OCI-LY7 (cell line): ENCODE measurements around the gene GOLGA8M. TPM values are rescaled to one million over a fixed set of nuclear protein-coding genes. Genes with fewer than 3 reads are reported as not detected.
"Not testable (repeated sequence)": the region's sequence is repeated elsewhere in the genome, so short reads cannot be mapped to it uniquely, and the experiment has no call there.

ENCODE experiments used
- BruUV-seq: library from RNA; stranded (reverse); fragments of 400-500 nt; replicated peaks from 2 replicates; lab custom pipeline; 2021; lab: Mats Ljungman, UMichigan
- CTCF ChIA-PET: fragments of 300-600 bp; sonication (Branson Sonifier 250); formaldehyde crosslinking; loops from one replicate; lab custom pipeline; 2022; ENCODE audit warnings: antibody characterized with exemption; ENCODE audit not compliant: unreplicated experiment; lab: Charles Lee
- POLR2A ChIA-PET: fragments of 300-600 bp; sonication (Branson Sonifier 250); formaldehyde crosslinking; loops from one replicate; lab custom pipeline; 2022; ENCODE audit warnings: antibody characterized with exemption; lab: Charles Lee
- DNase-seq: peaks from one replicate; pipeline ENCODE4 v3.0.0-alpha.2; 2015; ENCODE audit warnings: low spot score
- H2AFZ ChIP-seq: fragments of 200-600 bp; sonication (generic), shearing (Covaris generic); 2 replicates; pipeline ENCODE4 v1.6.1; 2014; ENCODE audit warnings: mild to moderate bottlenecking, antibody characterized with exemption, low read length, moderate library complexity
- H3K27ac ChIP-seq: fragments of 200-600 bp; sonication (generic); 2 replicates; pipeline ENCODE4 v1.5.1; 2014; ENCODE audit warnings: mixed run types, low read depth, mild to moderate bottlenecking, moderate library complexity, low read length, inconsistent platforms; ENCODE audit not compliant: poor library complexity, severe bottlenecking
- H3K36me3 ChIP-seq: fragments of 200-600 bp; sonication (generic); 2 replicates; pipeline ENCODE4 v1.6.1; 2014; ENCODE audit warnings: mild to moderate bottlenecking, antibody characterized with exemption, low read length, moderate library complexity, mixed read lengths; ENCODE audit not compliant: insufficient read depth
- H3K4me1 ChIP-seq: fragments of 200-600 bp; sonication (generic); 2 replicates; pipeline ENCODE4 v1.5.1; 2014; ENCODE audit warnings: mild to moderate bottlenecking, low read length; ENCODE audit not compliant: insufficient read depth, poor library complexity, severe bottlenecking
- H3K4me2 ChIP-seq: fragments of 200-600 bp; sonication (generic); 2 replicates; pipeline ENCODE4 v1.6.1; 2014; ENCODE audit warnings: mild to moderate bottlenecking, low read length
- H3K4me3 ChIP-seq: fragments of 200-600 bp; sonication (generic); 2 replicates; pipeline ENCODE4 v1.5.1; 2014; ENCODE audit warnings: mild to moderate bottlenecking, low read depth, low read length; ENCODE audit not compliant: poor library complexity, severe bottlenecking
- H3K79me2 ChIP-seq: fragments of 200-600 bp; sonication (generic); 2 replicates; pipeline ENCODE4 v1.6.1; 2016; ENCODE audit warnings: low read depth, mild to moderate bottlenecking, low read length, moderate library complexity, mixed read lengths; ENCODE audit not compliant: insufficient read depth
- H3K9me2 ChIP-seq: fragments of 200-600 bp; sonication (generic); 2 replicates; pipeline ENCODE4 v1.6.1; 2016; ENCODE audit warnings: mild to moderate bottlenecking, low read length, mixed read lengths; ENCODE audit not compliant: insufficient read depth
- H3K9me3 ChIP-seq: fragments of 200-600 bp; sonication (generic); 2 replicates; pipeline ENCODE4 v1.6.1; 2014; ENCODE audit warnings: mild to moderate bottlenecking, mixed run types, low read length, mixed read lengths
- H4K20me1 ChIP-seq: fragments of 200-600 bp; sonication (generic); 2 replicates; pipeline ENCODE4 v1.6.1; 2014; ENCODE audit warnings: mild to moderate bottlenecking, antibody characterized with exemption, low read length, moderate library complexity, mixed read lengths; ENCODE audit not compliant: insufficient read depth
- EZH2phosphoT487 ChIP-seq: fragments of 200-600 bp; sonication (generic); IDR thresholded peaks from 2 replicates; pipeline ENCODE4 v1.6.1; 2018; ENCODE audit warnings: low read depth, borderline replicate concordance, mild to moderate bottlenecking, mixed run types, antibody characterized with exemption, low read length, moderate library complexity, mixed read lengths
- intact Hi-C: fragments of 100-400 bp; cut with micrococcal nuclease; formaldehyde crosslinking; loops from one replicate; pipeline ENCODE4 v1.10.0; 2022; ENCODE audit not compliant: unreplicated experiment
- total RNA-seq, 2 experiments: library from RNA; depleted of rRNA in 1 of 2; stranded (reverse); fragments of >200 nt in 1 of 2; shearing (Covaris generic) in 1 of 2; gene quantifications; 2 replicates each; pipeline ENCODE4 v1.2.3, GENCODE V29; 2014 to 2022
- TF ChIP-seq, protein P1 (sequence below): fragments of 200-600 bp; sonication (generic); conservative IDR thresholded peaks from 2 replicates; pipeline ENCODE4 v1.5.1; 2014; ENCODE audit warnings: mild to moderate bottlenecking, antibody characterized with exemption, low read length, moderate library complexity, mixed read lengths

Gene GOLGA8M
- total RNA-seq, 2 experiments from 2014 or later, result not detected

DNA sequence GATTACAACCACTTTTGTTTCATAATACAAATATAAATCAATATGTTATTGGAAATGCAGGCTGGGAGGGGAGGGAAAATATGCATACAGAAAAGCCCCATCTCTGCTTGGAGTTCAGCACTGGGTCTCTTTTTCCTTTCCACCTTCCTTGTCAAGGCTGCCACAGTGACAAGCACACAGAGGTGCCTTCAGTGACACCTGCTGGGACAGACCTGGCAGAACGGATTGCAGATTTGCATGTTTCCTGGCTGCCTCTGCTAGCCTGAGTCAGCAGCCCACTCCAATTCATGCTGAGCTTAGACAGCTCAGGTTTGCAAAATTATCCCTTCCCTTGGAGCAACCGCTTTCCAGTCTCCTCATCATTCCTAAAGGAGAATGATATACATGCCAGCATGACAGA lies 15.8 kb upstream of the GOLGA8M start:
- H3K79me2 ChIP-seq, BruUV-seq, H3K4me1 ChIP-seq, H3K27ac ChIP-seq, H4K20me1 ChIP-seq, CTCF ChIA-PET, H3K9me3 ChIP-seq, H3K9me2 ChIP-seq, intact Hi-C loops, H3K36me3 ChIP-seq: not testable (repeated sequence)
- POLR2A ChIA-PET, result interaction anchor here (0.6 kb wide), 1 partner anchor 650 kb away, joined by 3 read pairs; no protein-coding TSS in a partner anchor
- Histone ChIP-seq H2AFZ (peak overlapping the region; percentile 54; the same call in 1 of the 2 replicates), H3K4me2 (peak overlapping the region; percentile 42; the same call in 1 of the 2 replicates), H3K4me3 (peak overlapping the region; percentile 31)
- peak; percentile 50 for DNase-seq
- TF ChIP-seq, protein P1, sequence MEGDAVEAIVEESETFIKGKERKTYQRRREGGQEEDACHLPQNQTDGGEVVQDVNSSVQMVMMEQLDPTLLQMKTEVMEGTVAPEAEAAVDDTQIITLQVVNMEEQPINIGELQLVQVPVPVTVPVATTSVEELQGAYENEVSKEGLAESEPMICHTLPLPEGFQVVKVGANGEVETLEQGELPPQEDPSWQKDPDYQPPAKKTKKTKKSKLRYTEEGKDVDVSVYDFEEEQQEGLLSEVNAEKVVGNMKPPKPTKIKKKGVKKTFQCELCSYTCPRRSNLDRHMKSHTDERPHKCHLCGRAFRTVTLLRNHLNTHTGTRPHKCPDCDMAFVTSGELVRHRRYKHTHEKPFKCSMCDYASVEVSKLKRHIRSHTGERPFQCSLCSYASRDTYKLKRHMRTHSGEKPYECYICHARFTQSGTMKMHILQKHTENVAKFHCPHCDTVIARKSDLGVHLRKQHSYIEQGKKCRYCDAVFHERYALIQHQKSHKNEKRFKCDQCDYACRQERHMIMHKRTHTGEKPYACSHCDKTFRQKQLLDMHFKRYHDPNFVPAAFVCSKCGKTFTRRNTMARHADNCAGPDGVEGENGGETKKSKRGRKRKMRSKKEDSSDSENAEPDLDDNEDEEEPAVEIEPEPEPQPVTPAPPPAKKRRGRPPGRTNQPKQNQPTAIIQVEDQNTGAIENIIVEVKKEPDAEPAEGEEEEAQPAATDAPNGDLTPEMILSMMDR, result peak; percentile 45; the same call in 1 of the 2 replicates

DNA sequence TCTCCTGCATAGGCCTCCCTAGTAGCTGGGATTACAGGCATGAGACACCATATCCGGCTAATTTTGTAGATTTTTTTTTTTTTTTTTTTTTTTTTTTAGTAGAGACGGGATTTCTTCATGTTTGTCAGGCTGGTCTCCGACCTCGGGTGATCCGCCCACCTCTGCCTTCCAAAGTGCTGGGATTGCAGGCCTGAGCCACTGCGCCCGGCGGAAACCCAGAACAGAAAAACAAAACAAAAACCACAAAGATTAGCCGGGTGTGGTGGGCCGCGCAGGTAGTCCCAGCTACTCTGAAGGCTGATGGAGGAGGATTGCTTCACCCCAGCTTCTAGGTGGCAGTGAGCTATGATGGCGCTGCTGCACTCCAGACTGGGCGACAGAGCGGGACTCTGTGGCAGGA lies 14.8 kb upstream of the GOLGA8M start:
- POLR2A ChIA-PET, H3K9me2 ChIP-seq, CTCF ChIA-PET, H4K20me1 ChIP-seq, H2AFZ ChIP-seq, H3K27ac ChIP-seq, DNase-seq, H3K9me3 ChIP-seq, H3K4me2 ChIP-seq, H3K4me1 ChIP-seq, BruUV-seq, H3K4me3 ChIP-seq, H3K36me3 ChIP-seq, intact Hi-C loops, H3K79me2 ChIP-seq: not testable (repeated sequence)

DNA sequence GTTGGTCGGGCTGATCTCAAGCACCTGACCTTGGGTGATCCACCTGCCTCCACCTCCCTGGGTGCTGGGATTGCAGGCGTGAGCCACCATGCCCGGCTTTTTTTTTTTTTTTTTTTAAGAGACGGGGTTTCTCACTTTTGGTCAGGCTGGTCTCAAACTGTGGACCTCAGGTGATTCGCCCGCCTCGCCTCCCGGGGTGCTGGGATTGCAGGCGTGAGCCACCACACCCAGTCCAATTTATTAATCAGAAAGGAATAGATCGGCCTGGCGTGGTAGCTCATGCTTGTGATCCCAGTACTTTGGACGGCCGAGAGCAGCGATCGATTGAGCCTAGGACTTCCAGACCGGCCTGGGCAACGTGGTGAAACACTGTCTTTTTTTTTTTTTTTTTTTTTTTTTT lies 13.9 kb upstream of the GOLGA8M start:
- CTCF ChIA-PET, result no interaction called here
- BruUV-seq, result no TSS peak

More for the DNA sequence above, 13.9 kb upstream of the GOLGA8M start:
- Histone ChIP-seq H3K4me2 (no peak overlapping the region), H3K9me3 (no peaks in the 10 kb centered on the region), H4K20me1 (no peaks in the 10 kb centered on the region), H3K27ac (no peak overlapping the region), H2AFZ (no peak overlapping the region), H3K4me1 (no peaks in the 10 kb centered on the region), H3K4me3 (no peak overlapping the region), H3K9me2 (no peaks in the 10 kb centered on the region), H3K36me3 (no peaks in the 10 kb centered on the region), H3K79me2 (no peaks in the 10 kb centered on the region)
- DNase-seq, result no peak
- POLR2A ChIA-PET, result no interaction called here
- intact Hi-C loops, result no loop called here
- TF ChIP-seq, protein P1, result no peak
- TF ChIP-seq EZH2phosphoT487, result no peak
